MM.1S (cell line): ENCODE measurements around the gene NPAS1.
"Not testable (repeated sequence)": the region's sequence is repeated elsewhere in the genome, so short reads cannot be mapped to it uniquely, and the experiment has no call there.

Experiments used
- DNase-seq: peaks from one replicate; pipeline ENCODE4 v3.0.0-alpha.2; 2015
- H2AFZ ChIP-seq: fragments of 300-600 bp; sonication (generic); 2 replicates; pipeline ENCODE4 v1.6.0; 2016; ENCODE audit warnings: antibody characterized with exemption, low read length
- H3F3A ChIP-seq: fragments of 300-600 bp; sonication (generic); 2 replicates; pipeline ENCODE4 v1.6.1; 2016; ENCODE audit warnings: mild to moderate bottlenecking, antibody characterized with exemption, low read length, moderate library complexity, mixed read lengths; ENCODE audit not compliant: insufficient read depth
- H3K27ac ChIP-seq: fragments of 300-600 bp; sonication (generic); 2 replicates; pipeline ENCODE4 v1.5.1; 2016; ENCODE audit warnings: mild to moderate bottlenecking, low read length
- H3K27me3 ChIP-seq: fragments of 300-600 bp; sonication (generic); replicated peaks from 2 replicates; pipeline ENCODE4 v1.6.0; 2016; ENCODE audit warnings: low read length; ENCODE audit not compliant: insufficient read depth
- H3K36me3 ChIP-seq: fragments of 300-600 bp; sonication (generic); replicated peaks from 2 replicates; pipeline ENCODE4 v1.6.1; 2016; ENCODE audit warnings: mild to moderate bottlenecking, low read length, mixed read lengths; ENCODE audit not compliant: insufficient read depth
- H3K4me1 ChIP-seq: fragments of 300-600 bp; sonication (generic); 2 replicates; pipeline ENCODE4 v1.6.1; 2016; ENCODE audit warnings: low read length, mixed read lengths
- H3K4me2 ChIP-seq: fragments of 300-600 bp; sonication (generic); 2 replicates; pipeline ENCODE4 v1.6.0; 2016; ENCODE audit warnings: low read depth, low read length
- H3K4me3 ChIP-seq: fragments of 300-600 bp; sonication (generic); 2 replicates; pipeline ENCODE4 v1.5.1; 2016; ENCODE audit warnings: low read length, mixed read lengths
- H3K79me2 ChIP-seq: fragments of 300-600 bp; sonication (generic); 2 replicates; pipeline ENCODE4 v1.6.1; 2016; ENCODE audit warnings: mixed run types, low read length, mixed read lengths
- H3K9ac ChIP-seq: fragments of 300-600 bp; sonication (generic); 2 replicates; pipeline ENCODE4 v1.6.1; 2016; ENCODE audit warnings: low read length, mixed read lengths
- H3K9me2 ChIP-seq: fragments of 300-600 bp; sonication (generic); replicated peaks from 2 replicates; pipeline ENCODE4 v1.6.1; 2016; ENCODE audit warnings: mild to moderate bottlenecking, low read length, mixed read lengths; ENCODE audit not compliant: insufficient read depth
- H3K9me3 ChIP-seq: fragments of 300-600 bp; sonication (generic); replicated peaks from 2 replicates; pipeline ENCODE4 v1.6.1; 2016; ENCODE audit warnings: mild to moderate bottlenecking, low read length, mixed read lengths; ENCODE audit not compliant: insufficient read depth
- H4K20me1 ChIP-seq: fragments of 300-600 bp; sonication (generic); 2 replicates; pipeline ENCODE4 v1.6.1; 2016; ENCODE audit warnings: mild to moderate bottlenecking, low read length, moderate library complexity, mixed read lengths; ENCODE audit not compliant: insufficient read depth
- EZH2 ChIP-seq: fragments of 300-600 bp; sonication (generic); optimal IDR thresholded peaks from 2 replicates; pipeline ENCODE3; 2017; ENCODE audit warnings: low read depth, mild to moderate bottlenecking, antibody characterized with exemption, low read length, mixed read lengths
- EZH2phosphoT487 ChIP-seq: fragments of 300-600 bp; sonication (generic); IDR thresholded peaks from 2 replicates; pipeline ENCODE4 v1.6.1; 2018; ENCODE audit warnings: antibody characterized with exemption, low read length
- TF ChIP-seq, protein P1 (sequence below): fragments of 300-600 bp; sonication (generic); IDR thresholded peaks from 2 replicates; pipeline ENCODE4 v1.5.1; 2016; ENCODE audit warnings: antibody characterized with exemption, low read length, mixed read lengths

The NPAS1 gene

DNA sequence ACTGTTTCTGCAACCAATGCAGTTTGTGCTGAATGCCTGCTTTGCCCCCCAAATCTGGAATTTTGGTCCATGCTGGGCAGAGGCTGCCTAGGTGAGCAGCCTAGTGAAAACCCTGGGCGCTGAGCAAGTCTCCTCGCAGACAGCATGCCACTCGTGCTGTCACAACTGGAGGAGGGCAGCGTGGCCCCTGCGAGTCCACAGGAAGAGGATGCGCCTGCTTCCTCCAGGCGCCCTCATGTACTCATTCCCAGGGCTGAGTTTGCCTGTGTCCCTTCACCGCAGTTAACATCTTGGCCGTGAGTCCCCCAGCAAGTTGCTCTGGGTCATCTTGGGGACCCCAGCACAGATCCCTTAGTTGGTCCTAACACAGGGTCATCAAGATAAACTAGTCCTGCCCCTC is 55.0 kb downstream of the NPAS1 start:
- Histone ChIP-seq H3K79me2 (peaks cover 32% of the 10 kb centered on the region), H3K27ac (no peak overlapping the region), H3K4me3 (no peak overlapping the region)

DNA sequence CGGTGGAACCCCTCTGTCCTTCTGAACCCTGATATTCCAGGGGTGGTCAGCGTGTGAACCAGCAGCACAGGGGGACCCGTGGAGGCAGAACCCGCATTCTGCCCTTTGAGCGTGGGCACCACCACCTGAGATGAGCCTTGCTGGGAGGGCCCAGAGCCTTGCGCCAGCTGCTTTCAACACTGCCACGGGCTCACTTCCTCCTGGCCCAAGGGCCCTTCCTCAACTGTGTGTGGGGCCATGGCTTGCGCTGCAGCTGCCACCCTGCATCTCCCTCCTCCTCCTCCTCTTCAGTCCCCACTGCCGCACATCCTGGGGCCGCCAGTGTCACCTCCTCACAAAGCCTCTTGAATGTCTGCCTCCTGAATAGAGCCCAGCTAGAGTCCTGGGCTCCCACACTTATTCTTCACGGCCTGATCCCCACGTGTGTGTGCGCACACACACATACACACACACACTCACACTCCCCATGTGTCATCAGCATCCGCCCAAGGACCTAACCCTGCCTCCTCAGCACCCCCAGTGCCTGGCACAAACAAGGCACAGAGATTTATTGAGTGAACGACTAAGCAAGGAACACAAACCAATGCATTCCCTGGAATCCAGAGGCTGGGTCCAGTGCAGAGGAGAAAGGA is 55.7 kb downstream of the NPAS1 start:
- TF ChIP-seq EZH2 (no peak), EZH2phosphoT487 (no peak)
- TF ChIP-seq, protein P1, sequence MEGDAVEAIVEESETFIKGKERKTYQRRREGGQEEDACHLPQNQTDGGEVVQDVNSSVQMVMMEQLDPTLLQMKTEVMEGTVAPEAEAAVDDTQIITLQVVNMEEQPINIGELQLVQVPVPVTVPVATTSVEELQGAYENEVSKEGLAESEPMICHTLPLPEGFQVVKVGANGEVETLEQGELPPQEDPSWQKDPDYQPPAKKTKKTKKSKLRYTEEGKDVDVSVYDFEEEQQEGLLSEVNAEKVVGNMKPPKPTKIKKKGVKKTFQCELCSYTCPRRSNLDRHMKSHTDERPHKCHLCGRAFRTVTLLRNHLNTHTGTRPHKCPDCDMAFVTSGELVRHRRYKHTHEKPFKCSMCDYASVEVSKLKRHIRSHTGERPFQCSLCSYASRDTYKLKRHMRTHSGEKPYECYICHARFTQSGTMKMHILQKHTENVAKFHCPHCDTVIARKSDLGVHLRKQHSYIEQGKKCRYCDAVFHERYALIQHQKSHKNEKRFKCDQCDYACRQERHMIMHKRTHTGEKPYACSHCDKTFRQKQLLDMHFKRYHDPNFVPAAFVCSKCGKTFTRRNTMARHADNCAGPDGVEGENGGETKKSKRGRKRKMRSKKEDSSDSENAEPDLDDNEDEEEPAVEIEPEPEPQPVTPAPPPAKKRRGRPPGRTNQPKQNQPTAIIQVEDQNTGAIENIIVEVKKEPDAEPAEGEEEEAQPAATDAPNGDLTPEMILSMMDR: no peak
- Histone ChIP-seq H2AFZ (no peak overlapping the region), H3K4me1 (no peaks in the 10 kb centered on the region), H3K4me3 (no peak overlapping the region), H3K4me2 (no peak overlapping the region), H3K9ac (no peak overlapping the region), H3K36me3 (no peaks in the 10 kb centered on the region; the same call in 1 of the 2 replicates), H3K79me2 (peaks cover 32% of the 10 kb centered on the region), H3K27me3 (no peaks in the 10 kb centered on the region), H3K9me2 (no peaks in the 10 kb centered on the region), H3K9me3 (no peaks in the 10 kb centered on the region), H4K20me1 (no peaks in the 10 kb centered on the region), H3F3A (no peaks in the 10 kb centered on the region), H3K27ac (no peak overlapping the region)
- DNase-seq: no peak

More for the DNA sequence above, 55.0 kb downstream of the NPAS1 start:
- Histone ChIP-seq H4K20me1 (no peaks in the 10 kb centered on the region), H3K9me3 (no peaks in the 10 kb centered on the region), H3F3A (no peaks in the 10 kb centered on the region), H3K9me2 (no peaks in the 10 kb centered on the region), H3K4me1 (no peaks in the 10 kb centered on the region), H3K4me2 (no peak overlapping the region), H3K27me3 (no peaks in the 10 kb centered on the region), H3K36me3 (no peaks in the 10 kb centered on the region; the same call in 1 of the 2 replicates), H2AFZ (no peak overlapping the region), H3K9ac (no peak overlapping the region)
- no peak for TF ChIP-seq EZH2
- TF ChIP-seq, protein P1: no peak
- no peak for TF ChIP-seq EZH2phosphoT487
- DNase-seq: no peak

DNA sequence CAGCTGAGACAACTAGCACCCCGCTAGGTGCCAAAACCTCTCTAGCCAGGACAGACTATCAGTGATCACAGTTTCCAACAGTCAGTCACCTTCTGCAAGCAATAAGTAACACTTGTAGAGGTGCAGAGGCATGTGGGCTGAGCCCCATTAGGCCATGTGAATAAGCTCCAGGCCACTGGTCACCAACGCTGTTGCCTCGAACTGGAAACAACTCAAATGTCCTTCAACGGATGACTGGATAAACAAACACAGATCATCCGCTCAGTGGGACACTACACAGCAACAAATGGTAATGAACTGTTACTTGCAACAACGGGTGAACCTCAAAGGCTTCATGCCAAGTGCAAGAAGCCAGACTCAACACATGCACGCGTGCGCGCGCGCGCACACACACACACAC is 56.3 kb downstream of the NPAS1 start:
- Histone ChIP-seq H3K4me3 (no peak overlapping the region), H4K20me1 (no peaks in the 10 kb centered on the region), H3K27me3 (no peaks in the 10 kb centered on the region), H2AFZ (no peak overlapping the region), H3K9me2 (no peaks in the 10 kb centered on the region), H3K36me3 (no peaks in the 10 kb centered on the region; the same call in 1 of the 2 replicates), H3K4me1 (no peaks in the 10 kb centered on the region), H3K79me2 (peaks cover 29% of the 10 kb centered on the region), H3K27ac (no peak overlapping the region), H3F3A (no peaks in the 10 kb centered on the region), H3K9me3 (no peaks in the 10 kb centered on the region), H3K9ac (no peak overlapping the region), H3K4me2 (no peak overlapping the region)
- DNase-seq: no peak
- TF ChIP-seq EZH2phosphoT487 (no peak), EZH2 (no peak)
- TF ChIP-seq, protein P1: no peak

DNA sequence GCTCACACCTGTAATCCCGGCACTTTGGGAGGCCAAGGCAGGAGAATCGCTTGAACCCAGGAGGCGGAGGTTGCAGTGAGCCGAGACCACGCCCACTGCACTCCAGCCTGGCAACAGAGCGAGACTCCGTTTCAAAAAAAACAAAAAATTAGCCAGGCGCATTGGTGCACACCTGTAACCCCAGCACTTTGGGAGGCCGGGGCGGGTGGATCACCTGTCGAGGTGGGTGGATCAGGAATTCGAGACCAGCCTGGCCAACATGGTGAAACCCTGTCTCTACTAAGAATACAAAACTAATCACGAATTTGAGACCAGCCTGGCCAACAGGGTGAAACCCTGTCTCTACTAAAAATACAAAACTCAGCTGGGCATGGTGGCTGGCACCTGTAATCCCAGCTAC is 58.7 kb downstream of the NPAS1 start:
- not testable (repeated sequence) for H3K9me2 ChIP-seq, H3K9me3 ChIP-seq, H3K9ac ChIP-seq, H3K36me3 ChIP-seq, H2AFZ ChIP-seq, DNase-seq, H3K27me3 ChIP-seq, H3K4me3 ChIP-seq, H3K27ac ChIP-seq, H3K4me1 ChIP-seq, H3F3A ChIP-seq, H4K20me1 ChIP-seq, H3K4me2 ChIP-seq
- peaks cover 27% of the 10 kb centered on the region for H3K79me2 ChIP-seq
